SKM-1 treated with dmso at 0.1 percent for 144 hours (cell line): Measurements from ENCODE around the gene TMEM91.

Source experiments
- DNase-seq: peaks from one replicate; lab custom pipeline; 2025; ENCODE audit not compliant: unreplicated experiment; lab: John Stamatoyannopoulos, UW

Gene TMEM91

DNA sequence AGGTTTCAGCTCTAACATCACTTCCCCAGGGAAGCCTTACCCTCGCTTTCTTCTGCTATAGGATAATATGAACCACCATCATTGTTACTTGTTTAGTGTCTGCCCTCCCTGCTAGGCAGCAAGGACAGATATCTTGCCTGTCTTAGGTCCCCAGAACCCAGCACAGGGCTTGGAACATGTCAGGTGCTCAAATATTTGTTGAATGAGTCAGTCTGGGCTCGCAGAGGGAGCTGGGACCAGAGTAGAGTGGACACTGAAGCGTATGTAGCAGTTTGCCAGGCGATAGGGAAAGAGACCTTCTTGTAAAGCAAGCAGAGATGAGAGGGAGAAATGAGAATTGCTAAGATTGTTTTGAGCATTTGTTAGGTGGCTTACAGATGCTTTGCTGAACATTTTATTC is 33.0 kb downstream of the TMEM91 start:
- DNase-seq: no peak

- no peak for DNase-seq
Measured at GRCh38 chr19:41410336-41411054, 34.2 kb downstream of the TMEM91 start.

DNA sequence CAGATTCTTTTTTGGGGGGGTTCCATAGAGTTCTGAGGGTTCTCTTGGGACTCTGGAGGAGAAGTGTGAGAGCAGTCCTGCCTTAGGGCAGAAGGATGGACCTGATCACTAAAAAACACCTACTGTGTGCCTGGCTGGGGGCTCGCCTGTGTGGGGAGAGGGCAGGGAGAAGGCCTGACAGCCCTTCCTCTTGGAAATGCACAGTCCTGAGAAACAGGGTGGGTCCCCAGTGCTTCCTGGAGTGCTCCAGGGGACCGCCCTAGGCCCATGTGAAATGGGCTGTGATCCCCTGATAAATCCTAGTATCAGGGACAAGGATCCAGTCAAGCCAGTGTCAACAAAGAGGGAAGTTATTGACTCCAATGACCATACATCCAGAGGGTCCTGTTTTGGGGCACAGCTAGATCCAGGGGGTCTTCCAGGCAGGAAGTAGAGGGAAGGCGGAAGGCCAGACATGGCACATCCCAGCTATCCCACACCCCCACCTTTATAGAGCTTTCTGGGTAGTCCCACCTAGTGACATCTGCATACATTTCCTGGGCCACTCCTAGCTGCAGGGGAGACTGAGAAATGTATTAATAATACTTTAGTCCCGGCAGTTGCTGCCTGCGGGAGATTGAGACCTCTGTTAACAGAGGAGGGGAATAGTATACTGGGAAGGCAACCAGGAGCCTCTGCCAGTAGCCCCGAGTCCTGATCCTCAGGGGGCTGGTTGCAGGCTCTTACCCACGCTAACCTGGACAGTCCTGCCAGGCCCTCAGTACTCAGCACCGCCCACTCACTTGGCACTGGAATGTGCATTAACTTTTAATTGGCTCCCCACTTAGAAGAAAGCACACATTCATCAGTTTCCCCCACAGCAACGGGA is 35.0 kb downstream of the TMEM91 start:
- no peak for DNase-seq

- no peak for DNase-seq
Measured at GRCh38 chr19:41411968-41412265, 35.6 kb downstream of the TMEM91 start.

- DNase-seq: no peak
Measured at GRCh38 chr19:41412953-41413352, 36.6 kb downstream of the TMEM91 start.

GRCh38 chr19:41413947-41414346 is 37.6 kb downstream of the TMEM91 start:
- no peak for DNase-seq

GRCh38 chr19:41414461-41414860 is 38.1 kb downstream of the TMEM91 start:
- DNase-seq: no peak

DNA sequence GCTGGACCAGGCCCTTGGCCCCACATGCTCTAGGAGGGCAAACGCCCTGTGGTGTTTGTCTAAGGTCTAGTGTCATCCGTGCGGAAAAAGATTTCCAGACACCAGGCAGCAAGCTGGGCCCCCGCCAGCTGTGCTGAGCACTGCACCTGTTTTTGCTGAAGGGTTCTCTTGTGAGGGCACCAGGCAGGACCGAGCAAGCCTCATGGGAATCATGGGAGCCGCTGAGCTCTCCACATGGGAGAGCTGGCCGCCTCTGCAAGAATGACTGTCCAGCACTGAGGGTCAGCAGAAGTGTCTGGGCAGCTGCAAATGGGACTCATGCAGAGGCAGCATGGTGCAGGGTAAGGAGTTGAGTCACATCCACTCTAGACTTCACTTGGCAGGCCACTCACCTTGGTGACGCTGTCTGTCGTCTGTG is 38.8 kb downstream of the TMEM91 start:
- DNase-seq: no peak

DNA sequence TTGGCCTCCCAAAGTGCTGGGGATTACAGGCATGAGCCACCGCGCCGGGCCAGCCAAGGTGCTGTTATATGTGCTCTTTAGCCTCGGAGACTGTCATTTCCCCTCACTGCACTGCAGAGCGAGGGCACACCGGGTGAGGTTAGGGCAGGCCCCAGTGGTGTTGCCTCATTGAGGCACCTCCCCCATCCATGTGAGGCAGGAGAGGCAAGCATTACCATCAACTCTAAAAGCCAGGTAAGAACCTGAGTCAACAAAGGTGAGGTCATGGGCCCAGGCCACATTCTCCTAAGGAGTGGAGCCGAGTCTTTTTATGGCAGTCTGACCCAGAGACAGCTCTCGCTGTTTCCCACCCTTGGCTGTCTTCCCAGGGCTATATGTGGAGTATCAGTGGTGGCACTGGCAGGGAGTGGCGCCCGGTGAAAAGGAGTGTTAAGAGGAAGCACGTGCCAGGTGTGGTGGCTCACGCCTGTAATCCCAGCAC is 39.9 kb downstream of the TMEM91 start:
- peak; percentile 44 for DNase-seq

GRCh38 chr19:41420101-41420880 is 44.0 kb downstream of the TMEM91 start:
- DNase-seq: peak; percentile 92

GRCh38 chr19:41421314-41421713 is 45.0 kb downstream of the TMEM91 start:
- no peak for DNase-seq

- no peak for DNase-seq
Measured at GRCh38 chr19:41421973-41422372, 45.6 kb downstream of the TMEM91 start.

GRCh38 chr19:41422456-41422855 is 46.1 kb downstream of the TMEM91 start:
- DNase-seq: no peak

DNA sequence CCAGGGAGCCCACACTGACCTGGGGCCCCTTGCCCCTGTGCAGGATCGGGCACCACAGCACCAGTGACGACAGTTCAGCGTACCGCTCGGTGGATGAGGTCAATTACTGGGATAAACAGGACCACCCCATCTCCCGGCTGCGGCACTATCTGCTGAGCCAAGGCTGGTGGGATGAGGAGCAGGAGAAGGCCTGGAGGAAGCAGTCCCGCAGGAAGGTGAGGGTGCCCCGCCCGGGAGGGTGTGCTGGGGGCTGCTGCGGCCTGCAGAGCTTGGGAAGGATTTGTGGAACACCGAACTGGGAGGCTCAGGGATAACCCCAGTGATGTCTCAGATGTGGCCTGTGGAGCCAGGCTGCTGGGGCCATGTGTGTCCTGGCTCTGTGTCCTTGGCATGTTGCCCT is 46.6 kb downstream of the TMEM91 start:
- no peak for DNase-seq

- peak; percentile 29 for DNase-seq
Measured at GRCh38 chr19:41424335-41425173, 48.2 kb downstream of the TMEM91 start.

GRCh38 chr19:41425174-41426115 is 49.1 kb downstream of the TMEM91 start:
- DNase-seq: no peak

DNA sequence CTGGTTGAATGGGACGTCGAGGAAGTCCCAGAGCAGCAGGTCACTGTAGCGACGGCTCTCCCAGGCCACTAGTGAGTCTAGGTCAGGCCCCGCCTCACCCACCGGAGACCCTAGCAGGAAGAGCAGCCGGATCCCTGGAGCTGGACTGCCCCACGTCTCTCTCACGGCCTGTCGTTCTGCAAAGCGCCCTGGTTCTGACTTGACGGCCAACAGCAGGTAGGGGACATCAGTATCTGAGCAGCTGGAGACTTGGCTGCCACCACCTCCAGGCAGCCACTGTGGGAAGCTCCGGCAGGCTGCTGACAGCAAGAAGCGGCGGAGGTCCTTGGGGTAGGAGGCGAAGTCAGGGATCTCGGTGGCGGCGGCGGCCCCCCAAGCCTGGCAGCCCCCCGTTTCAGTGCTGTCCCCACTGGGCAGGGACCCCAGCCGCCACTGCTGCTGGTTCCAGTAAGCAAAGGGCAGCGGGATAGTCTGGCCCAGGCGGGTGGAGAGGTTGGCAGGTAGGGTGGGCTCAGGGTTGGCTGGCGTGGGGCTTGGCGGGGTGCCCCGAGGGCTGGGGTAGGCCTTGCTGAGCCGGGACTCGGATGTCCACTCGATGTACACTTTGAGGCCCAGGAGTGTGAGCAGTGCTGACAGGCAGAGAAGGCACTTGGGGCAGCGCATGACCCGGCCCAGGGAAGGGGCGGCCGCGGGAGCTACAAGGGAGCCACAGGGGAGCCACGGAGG is 49.9 kb downstream of the TMEM91 start:
- no peak for DNase-seq

DNA sequence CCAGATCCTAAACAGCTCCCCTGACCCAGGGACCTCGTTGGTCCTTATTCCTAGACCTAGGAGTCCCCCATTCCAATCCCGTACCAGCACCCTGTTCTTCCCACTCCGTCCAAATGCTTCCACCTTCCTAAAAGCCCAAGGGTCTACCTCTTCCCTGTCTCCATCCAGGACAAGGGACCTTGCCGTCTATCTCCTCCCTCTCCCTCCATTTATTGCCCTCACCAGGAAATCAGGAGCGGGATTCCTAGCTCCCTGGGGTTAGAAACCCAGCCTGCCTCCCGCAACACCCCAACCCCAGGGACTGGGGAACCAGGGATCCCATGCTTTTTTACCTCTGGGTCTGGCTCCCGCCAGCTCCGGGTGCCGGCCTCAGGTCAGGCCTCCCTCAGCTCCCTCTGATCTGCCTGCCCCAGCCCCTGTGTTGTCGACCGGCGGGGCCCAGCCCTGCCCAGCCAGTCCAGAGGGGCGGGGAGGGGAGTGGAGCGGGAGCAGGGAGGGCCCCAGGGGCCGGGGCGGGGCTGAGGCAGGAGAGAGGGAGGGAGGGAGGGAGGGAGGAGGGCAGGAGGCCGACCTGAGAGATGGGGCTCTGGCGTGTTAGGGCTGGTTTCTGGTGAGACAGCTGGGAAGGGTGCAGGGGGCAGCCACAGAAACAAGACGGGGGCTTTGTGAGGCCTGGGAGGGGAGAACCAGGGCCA is 50.8 kb downstream of the TMEM91 start, which contains the start of gene B3GNT8:
Gene B3GNT8 (minus strand): TSS at position 423 of the 695 bp plus-strand sequence. CDS start 596 bp downstream, outside the sequence.
- peak; percentile 76 for DNase-seq
